Sigmoid colon (tissue), 7 donors: ENCODE results near the gene ULBP2. TPM values are rescaled to one million over a fixed set of nuclear protein-coding genes. Genes with fewer than 3 reads are reported as not detected.
"Not testable (repeated sequence)": the region's sequence is repeated elsewhere in the genome, so short reads cannot be mapped to it uniquely, and the experiment has no call there.

Experiments
- DNase-seq: peaks from one replicate; pipeline ENCODE4 v3.0.0-alpha.2; 2019
- H3K27ac ChIP-seq, 4 donors: fragments of 200-600 bp; sonication (generic); one replicate each; pipeline ENCODE4 v1.5.1; 2016 to 2019; ENCODE audit warnings: mild to moderate bottlenecking in 1 of 4
- H3K27me3 ChIP-seq, 3 donors: fragments of 200-600 bp; sonication (generic); one replicate each; pipeline ENCODE4 v1.5.1; 2019; ENCODE audit warnings: mild to moderate bottlenecking in 1 of 3
- H3K36me3 ChIP-seq, 4 donors: fragments of 200-600 bp; sonication (generic); one replicate each; pipeline ENCODE4 v1.5.1; 2016 to 2019
- H3K4me1 ChIP-seq, 4 donors: fragments of 200-600 bp; sonication (generic); one replicate each; pipeline ENCODE4 v1.5.1; 2017 to 2019
- H3K4me3 ChIP-seq, 4 donors: fragments of 200-600 bp; sonication (generic); one replicate each; pipeline ENCODE4 v1.5.1; 2017 to 2019; ENCODE audit warnings: mild to moderate bottlenecking in 2 of 4, moderate library complexity in 1 of 4
- H3K9me3 ChIP-seq, 4 donors: fragments of 200-600 bp in 3 of 4; sonication (generic) in 3 of 4; one replicate each; pipeline versions ENCODE4 v1.5.1 to v1.6.1; 2013 to 2019
- EP300 ChIP-seq, 4 donors: sonication (generic); formaldehyde crosslinking; IDR thresholded peaks; one replicate each; pipeline ENCODE4 v1.6.1; 2017; ENCODE audit warnings: antibody characterized with exemption in 4 of 4
- POLR2A ChIP-seq, 2 donors: fragments of 450-650 bp; IDR thresholded peaks; one replicate each; pipeline ENCODE4 v1.6.1; 2016; ENCODE audit warnings: antibody characterized with exemption in 2 of 2, mild to moderate bottlenecking in 2 of 2, moderate library complexity in 2 of 2
- POLR2AphosphoS5 ChIP-seq, 4 donors: sonication (generic); formaldehyde crosslinking; IDR thresholded peaks; one replicate each; pipeline ENCODE4 v1.6.1; 2017; ENCODE audit warnings: antibody characterized with exemption in 4 of 4
- WGBS, 2 donors: extraction: QIAGEN DNeasy Blood & Tissue Kit; methylation state at CpG; one replicate each; pipeline ENCODE4 v1.1.7; 2013; 5-methylcytosine and 5-hydroxymethylcytosine counted together
- intact Hi-C: fragments of 100-400 bp; cut with DNase I; formaldehyde crosslinking; loops from one replicate; pipeline ENCODE4 v1.15.1; 2023
- polyA plus RNA-seq, 3 donors: library from polyadenylated mRNA; stranded (reverse); fragments of 200-250 nt; gene quantifications; one replicate each; pipeline ENCODE4 v1.2.3, GENCODE V29; 2013
- total RNA-seq, 4 donors: library from RNA; depleted of rRNA; stranded (reverse); fragments of >200 nt; gene quantifications; one replicate each; pipeline ENCODE4 v1.1.0, GENCODE V29; 2016
- TF ChIP-seq, protein P1 (sequence below), 4 experiments: fragments of 450-650 bp in 3 of 4; fragments of 200-600 bp in 1 of 4; IDR thresholded peaks; one replicate each; pipeline ENCODE4 v1.5.1; 2016 to 2019; ENCODE audit warnings: antibody characterized with exemption in 4 of 4, mild to moderate bottlenecking in 3 of 4, moderate library complexity in 2 of 4
- donor health status: healthy with polysubstance abuse.
- donor health status: Bipolar disorder and iron deficiency.
- donor health status: healthy.

Gene ULBP2
- total and polyA plus RNA-seq, 7 donors = 0.34 TPM; not detected in 6

DNA sequence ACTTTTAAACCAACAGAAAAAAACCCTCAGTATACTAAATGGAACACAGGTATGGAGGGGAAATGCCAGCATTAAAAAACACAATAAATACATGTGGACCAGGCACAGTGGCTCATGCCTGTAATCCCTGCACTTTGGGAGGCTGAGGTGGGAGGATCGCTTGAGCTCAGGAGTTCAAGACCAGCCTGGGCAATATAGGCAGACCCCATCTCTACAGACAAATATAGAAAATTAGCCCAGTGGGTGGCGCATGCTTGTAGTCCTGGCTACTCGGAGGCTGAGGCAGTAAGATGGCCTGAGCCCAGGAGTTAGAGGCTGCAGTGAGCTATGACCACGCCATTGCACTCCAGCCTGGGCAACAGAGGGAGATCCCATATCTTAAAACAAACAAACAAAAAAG is 18.0 kb downstream of the ULBP2 start:
- DNase-seq, H3K9me3 ChIP-seq, H3K36me3 ChIP-seq, H3K4me3 ChIP-seq, intact Hi-C loops, H3K27ac ChIP-seq: not testable (repeated sequence)
- Histone ChIP-seq H3K27me3 (peaks cover 19 to 94% (median 62%) of the 10 kb centered on the region in 3 donors), H3K4me1 (peaks cover 0 to 19% (median 17%) of the 10 kb centered on the region in 4 donors)
- 60 to 82% methylated on average over 2 to 3 of the region's 4 CpGs for WGBS, 2 donors

GRCh38 chr6:149960488-149960887 is 18.7 kb downstream of the ULBP2 start:
- peaks cover 24 to 94% (median 63%) of the 10 kb centered on the region in 3 donors for H3K27me3 ChIP-seq
- no peaks in the 10 kb centered on the region for H3K9me3 ChIP-seq
- no peak overlapping the region for H3K27ac ChIP-seq
- intact Hi-C loops = no loop called here
- 63 to 77% methylated on average over 6 of the region's 6 CpGs for WGBS, 2 donors
- DNase-seq = no peak
- no peak overlapping the region for H3K4me3 ChIP-seq
- no peaks in the 10 kb centered on the region for H3K36me3 ChIP-seq
- TF ChIP-seq, protein P1, sequence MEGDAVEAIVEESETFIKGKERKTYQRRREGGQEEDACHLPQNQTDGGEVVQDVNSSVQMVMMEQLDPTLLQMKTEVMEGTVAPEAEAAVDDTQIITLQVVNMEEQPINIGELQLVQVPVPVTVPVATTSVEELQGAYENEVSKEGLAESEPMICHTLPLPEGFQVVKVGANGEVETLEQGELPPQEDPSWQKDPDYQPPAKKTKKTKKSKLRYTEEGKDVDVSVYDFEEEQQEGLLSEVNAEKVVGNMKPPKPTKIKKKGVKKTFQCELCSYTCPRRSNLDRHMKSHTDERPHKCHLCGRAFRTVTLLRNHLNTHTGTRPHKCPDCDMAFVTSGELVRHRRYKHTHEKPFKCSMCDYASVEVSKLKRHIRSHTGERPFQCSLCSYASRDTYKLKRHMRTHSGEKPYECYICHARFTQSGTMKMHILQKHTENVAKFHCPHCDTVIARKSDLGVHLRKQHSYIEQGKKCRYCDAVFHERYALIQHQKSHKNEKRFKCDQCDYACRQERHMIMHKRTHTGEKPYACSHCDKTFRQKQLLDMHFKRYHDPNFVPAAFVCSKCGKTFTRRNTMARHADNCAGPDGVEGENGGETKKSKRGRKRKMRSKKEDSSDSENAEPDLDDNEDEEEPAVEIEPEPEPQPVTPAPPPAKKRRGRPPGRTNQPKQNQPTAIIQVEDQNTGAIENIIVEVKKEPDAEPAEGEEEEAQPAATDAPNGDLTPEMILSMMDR (IDR thresholded peaks at IDR 0.05) = no peak
- no peak for TF ChIP-seq POLR2A (IDR thresholded peaks at IDR 0.05)
- no peak for TF ChIP-seq POLR2AphosphoS5 (IDR thresholded peaks at IDR 0.05)
- TF ChIP-seq EP300 (IDR thresholded peaks at IDR 0.05) = no peak
- H3K4me1 ChIP-seq = peaks cover 0 to 26% (median 24%) of the 10 kb centered on the region in 4 donors

DNA sequence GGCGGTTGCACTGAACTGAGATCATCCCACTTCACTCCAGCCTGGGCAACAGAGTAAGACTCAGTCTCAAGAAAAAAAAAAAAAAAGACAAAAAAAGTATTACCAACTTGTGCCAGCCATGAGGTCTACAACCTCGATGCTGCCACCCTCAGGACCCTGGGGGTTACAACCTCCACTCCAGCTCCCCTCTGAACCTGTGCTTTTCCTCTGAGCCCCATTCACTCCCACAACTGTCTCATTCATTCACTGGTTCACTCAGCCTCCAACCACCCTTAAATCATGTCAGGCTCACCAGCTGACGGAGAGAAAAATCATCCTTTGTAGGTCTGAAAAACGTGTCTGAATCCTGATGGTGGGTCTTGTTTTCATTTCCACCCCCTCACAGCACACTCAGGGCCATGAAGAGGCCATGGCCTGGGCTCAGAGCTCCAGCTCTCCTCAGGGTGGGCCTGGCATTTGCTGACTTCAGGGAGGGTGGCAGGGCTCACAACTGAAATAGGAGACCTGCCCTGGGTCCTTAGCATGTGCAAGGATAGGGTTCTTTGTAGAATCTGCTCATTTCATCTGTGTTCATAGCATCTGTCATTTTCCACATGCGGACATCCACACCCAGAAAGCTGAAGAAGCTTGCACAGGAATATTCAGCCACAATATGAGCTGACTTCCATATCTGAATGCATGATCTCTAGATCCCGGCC is 20.1 kb downstream of the ULBP2 start:
- peaks cover 22 to 95% (median 56%) of the 10 kb centered on the region in 3 donors for H3K27me3 ChIP-seq
- TF ChIP-seq, protein P1 (IDR thresholded peaks at IDR 0.05) = no peak
- TF ChIP-seq POLR2AphosphoS5 (IDR thresholded peaks at IDR 0.05) (no peak), POLR2A (IDR thresholded peaks at IDR 0.05) (no peak), EP300 (IDR thresholded peaks at IDR 0.05) (no peak)
- no peak for DNase-seq
- WGBS, 2 donors = 52 to 69% methylated on average over 6 of the region's 6 CpGs
- no peaks in the 10 kb centered on the region for H3K9me3 ChIP-seq
- H3K4me3 ChIP-seq = no peak overlapping the region
- H3K4me1 ChIP-seq = peaks cover 0 to 28% (median 26%) of the 10 kb centered on the region in 4 donors
- no peaks in the 10 kb centered on the region for H3K36me3 ChIP-seq
- no peak overlapping the region for H3K27ac ChIP-seq
- intact Hi-C loops = no loop called here

GRCh38 chr6:149962461-149963211 is 20.8 kb downstream of the ULBP2 start:
- no peak overlapping the region for H3K4me3 ChIP-seq
- peak; percentile 38 for DNase-seq
- H3K27ac ChIP-seq = no peak overlapping the region
- H3K4me1 ChIP-seq = peaks cover 0 to 28% (median 26%) of the 10 kb centered on the region in 4 donors
- TF ChIP-seq POLR2AphosphoS5 (IDR thresholded peaks at IDR 0.05) (no peak), POLR2A (IDR thresholded peaks at IDR 0.05) (no peak), EP300 (IDR thresholded peaks at IDR 0.05) (no peak)
- TF ChIP-seq, protein P1 (IDR thresholded peaks at IDR 0.05) = no peak
- WGBS, 2 donors = 48 to 69% methylated on average over 6 to 7 of the region's 7 CpGs
- H3K9me3 ChIP-seq = no peaks in the 10 kb centered on the region
- peaks cover 22 to 95% (median 59%) of the 10 kb centered on the region in 3 donors for H3K27me3 ChIP-seq
- intact Hi-C loops = no loop called here
- H3K36me3 ChIP-seq = no peaks in the 10 kb centered on the region

DNA sequence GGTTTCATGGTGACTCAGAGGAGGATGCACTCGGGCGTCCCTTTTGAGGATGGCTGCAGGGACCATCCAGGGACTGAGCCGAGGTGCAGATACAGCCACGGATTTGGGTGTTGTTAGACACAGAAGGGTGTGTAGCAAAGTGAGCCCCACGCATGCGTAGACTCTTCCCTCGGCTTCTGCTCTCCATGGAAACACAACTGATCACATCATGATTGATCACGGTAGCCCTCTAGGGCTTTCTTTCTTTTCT is 21.3 kb downstream of the ULBP2 start:
- WGBS, 2 donors = 4 to 11% methylated on average over 8 of the region's 8 CpGs
- no peak overlapping the region for H3K27ac ChIP-seq
- H3K9me3 ChIP-seq = no peaks in the 10 kb centered on the region
- DNase-seq = no peak
- TF ChIP-seq, protein P1 (IDR thresholded peaks at IDR 0.05) = no peak
- no peak for TF ChIP-seq EP300 (IDR thresholded peaks at IDR 0.05)
- TF ChIP-seq POLR2AphosphoS5 (IDR thresholded peaks at IDR 0.05) = no peak
- no peak for TF ChIP-seq POLR2A (IDR thresholded peaks at IDR 0.05)
- no peaks in the 10 kb centered on the region for H3K36me3 ChIP-seq
- intact Hi-C loops = no loop called here
- peaks cover 22 to 95% (median 64%) of the 10 kb centered on the region in 3 donors for H3K27me3 ChIP-seq
- H3K4me3 ChIP-seq = peak overlapping the region; percentile 15 to 50 (median 38)
- peaks cover 0 to 28% (median 26%) of the 10 kb centered on the region in 4 donors for H3K4me1 ChIP-seq
